ENCODE measurements around the gene RPL29.

RPL29 gene

GRCh38 chr3:51962854-51963530 is 32.7 kb downstream of the RPL29 start:
- TF ChIP-seq CTCF (conservative IDR thresholded peaks at IDR 0.05; ENCODE audit: low read depth, low read length): no peak
- no peak overlapping the region for H3K4me3 ChIP-seq (ENCODE audit: low read depth, low read length)
- DNase-seq (ENCODE audit: low read depth): no peak

DNA sequence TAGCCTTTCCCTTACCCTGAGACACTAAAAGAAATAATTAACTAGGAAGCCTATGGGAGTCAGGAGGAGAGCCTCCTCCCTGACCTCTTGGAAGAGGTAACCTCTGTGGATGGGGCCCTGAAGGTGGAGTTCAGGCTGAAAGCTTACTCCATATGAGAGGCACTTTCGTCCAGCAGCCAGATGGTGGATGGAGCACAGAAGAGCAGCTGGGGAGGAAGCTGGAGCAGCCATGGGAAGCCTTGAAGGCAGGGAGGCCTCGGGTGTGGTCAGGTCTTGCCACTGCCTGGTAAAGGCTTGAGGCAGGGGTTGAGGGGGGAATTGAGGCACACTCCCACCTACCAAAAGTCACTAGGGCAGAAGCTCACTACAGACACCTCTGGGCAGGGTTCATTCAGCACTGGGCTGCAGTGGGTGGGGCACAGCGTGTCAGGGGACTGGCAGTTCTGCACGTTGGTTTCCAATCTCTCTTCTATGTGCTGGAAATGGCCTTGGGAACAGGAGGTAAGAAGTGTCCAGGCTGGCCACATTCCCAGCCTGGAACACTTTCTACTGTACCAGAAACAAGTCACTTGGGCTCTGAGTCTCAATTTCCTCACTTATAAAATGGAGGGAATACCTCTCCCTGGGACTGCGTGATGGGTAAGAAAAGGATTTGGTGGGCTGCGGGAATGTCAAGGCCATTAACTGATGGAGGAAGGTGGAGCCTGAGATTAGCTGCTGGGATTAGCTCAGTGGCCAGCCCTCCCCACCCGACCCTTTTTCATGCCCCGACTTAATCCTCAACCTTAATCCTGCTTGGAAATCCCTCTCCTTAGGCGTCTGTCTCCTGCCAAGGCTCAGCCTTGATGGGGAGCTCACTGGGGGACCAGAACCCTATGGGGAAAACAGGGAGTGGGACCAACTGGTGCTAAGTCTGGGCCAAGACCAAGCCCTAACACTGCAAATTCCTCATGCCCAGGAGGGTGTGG is 33.8 kb downstream of the RPL29 start:
- TF ChIP-seq CTCF (conservative IDR thresholded peaks at IDR 0.05; ENCODE audit: low read depth, low read length): no peak
- H3K4me3 ChIP-seq (ENCODE audit: low read depth, low read length): no peak overlapping the region

GRCh38 chr3:51961011-51961410 is 34.7 kb downstream of the RPL29 start:
- no peak for DNase-seq (ENCODE audit: low read depth)
- H3K4me3 ChIP-seq (ENCODE audit: low read depth, low read length): no peak overlapping the region
- no peak for TF ChIP-seq CTCF (conservative IDR thresholded peaks at IDR 0.05; ENCODE audit: low read depth, low read length)

More for the DNA sequence above, 33.8 kb downstream of the RPL29 start:
- no peak for DNase-seq (ENCODE audit: low read depth)

- no peak for TF ChIP-seq CTCF (conservative IDR thresholded peaks at IDR 0.05; ENCODE audit: low read depth, low read length)
- DNase-seq (ENCODE audit: low read depth): no peak
- H3K4me3 ChIP-seq (ENCODE audit: low read depth, low read length): no peak overlapping the region
Measured at GRCh38 chr3:51960386-51960785, 35.3 kb downstream of the RPL29 start.

GRCh38 chr3:51959651-51960050 is 36.0 kb downstream of the RPL29 start:
- no peak for DNase-seq (ENCODE audit: low read depth)
- TF ChIP-seq CTCF (conservative IDR thresholded peaks at IDR 0.05; ENCODE audit: low read depth, low read length): no peak
- H3K4me3 ChIP-seq (ENCODE audit: low read depth, low read length): no peak overlapping the region

DNA sequence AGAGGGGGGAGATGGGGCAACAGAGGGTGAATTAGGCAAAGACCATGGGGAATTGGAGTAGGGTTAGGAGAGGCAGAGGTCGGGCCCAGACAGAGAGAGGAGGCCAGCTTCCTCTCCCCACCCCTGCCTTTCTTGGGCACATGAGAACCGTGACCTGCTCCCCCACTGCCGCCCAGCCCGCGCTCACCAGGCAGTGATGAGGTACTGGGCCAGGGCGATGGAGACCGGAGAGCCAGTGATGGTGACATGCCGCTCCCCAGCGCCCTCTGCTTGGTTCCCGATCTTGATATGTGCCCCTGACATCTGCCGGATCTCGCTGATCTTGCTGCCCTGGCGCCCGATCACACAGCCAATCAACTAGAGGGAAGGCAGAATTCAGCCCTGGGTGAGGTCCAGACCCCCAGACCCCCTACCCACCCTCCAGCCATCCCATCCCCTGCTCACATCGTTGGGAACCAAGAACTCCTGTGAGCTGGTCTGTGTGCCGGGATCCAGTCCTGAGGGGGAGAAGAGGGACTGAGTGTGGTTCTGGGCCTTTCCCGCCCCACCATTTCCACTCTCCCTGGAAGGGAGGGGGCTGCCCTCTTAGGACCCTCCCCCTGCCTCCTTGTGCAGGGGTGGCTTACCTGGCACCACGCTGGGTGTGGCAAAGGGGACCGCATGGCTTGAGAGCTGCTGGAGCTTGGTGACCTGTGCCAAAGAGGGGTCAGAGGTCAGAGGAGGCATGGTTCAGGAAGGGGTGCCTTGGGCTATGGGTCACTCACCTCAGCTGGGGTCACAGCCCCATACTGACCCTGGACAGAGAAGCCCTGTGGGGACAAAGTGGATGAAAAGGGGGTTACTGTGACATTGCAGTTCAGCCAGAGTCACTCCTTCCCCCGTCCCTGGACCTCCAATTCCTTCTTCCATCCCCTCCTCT is 36.8 kb downstream of the RPL29 start:
- H3K4me3 ChIP-seq (ENCODE audit: low read depth, low read length): no peak overlapping the region
- TF ChIP-seq CTCF (conservative IDR thresholded peaks at IDR 0.05; ENCODE audit: low read depth, low read length): no peak
- DNase-seq (ENCODE audit: low read depth): no peak
